Ishikawa (cell line): ENCODE data around the gene TMEM139.

Experiments
- CEBPB ChIP-seq: IDR thresholded peaks from 2 replicates; pipeline ENCODE4 v1.6.1; 2012
- CREB1 ChIP-seq: IDR thresholded peaks from 2 replicates; pipeline ENCODE4 v1.6.1; 2012; ENCODE audit warnings: low read depth
- EGR1 ChIP-seq: IDR thresholded peaks from 2 replicates; pipeline ENCODE4 v1.6.1; 2012
- RAD21 ChIP-seq: IDR thresholded peaks from 2 replicates; pipeline ENCODE4 v1.6.1; 2012; ENCODE audit warnings: low read depth
- REST ChIP-seq: IDR thresholded peaks from 2 replicates; pipeline ENCODE4 v1.6.1; 2012; ENCODE audit warnings: low read depth, mild to moderate bottlenecking
- TAF1 ChIP-seq: IDR thresholded peaks from 2 replicates; pipeline ENCODE4 v1.6.1; 2012; ENCODE audit warnings: low read depth, mild to moderate bottlenecking
- TCF12 ChIP-seq: IDR thresholded peaks from 2 replicates; pipeline ENCODE4 v1.6.1; 2012; ENCODE audit warnings: low read depth
- TEAD4 ChIP-seq: IDR thresholded peaks from 2 replicates; pipeline ENCODE4 v1.6.1; 2012
- YY1 ChIP-seq: IDR thresholded peaks from 2 replicates; pipeline ENCODE4 v1.6.1; 2012; ENCODE audit warnings: low read depth
- ZBTB7A ChIP-seq: IDR thresholded peaks from 2 replicates; pipeline ENCODE4 v1.6.1; 2012; ENCODE audit warnings: low read depth

GRCh38 chr7:143287935-143288826 is 3.4 kb downstream of the TMEM139 start, which contains the start of gene CASP2:
- TF ChIP-seq RAD21 (no peak), TAF1 (peak; percentile 90), REST (no peak), ZBTB7A (peak; percentile 72; the same call in 1 of the 2 replicates), TCF12 (peak; percentile 50; the same call in 1 of the 2 replicates), CEBPB (no peak; the same call in 1 of the 2 replicates), EGR1 (peak; percentile 77), YY1 (peak; percentile 88), TEAD4 (peak; percentile 29), CREB1 (peak; percentile 35; the same call in 1 of the 2 replicates)
